H9 (cell line): Measurements from ENCODE around the gene EPB41L4B. TPM values are rescaled to one million over a fixed set of nuclear protein-coding genes. Genes with fewer than 3 reads are reported as not detected.

Source experiments
- DNase-seq: peaks from one replicate; pipeline ENCODE4 v3.0.0-alpha.2; 2017
- H2AFZ ChIP-seq: one replicate; pipeline ENCODE4 v1.6.1; 2013; ENCODE audit warnings: mild to moderate bottlenecking, low read length, control low read depth, moderate library complexity
- H2AK5ac ChIP-seq: 2 replicates; pipeline ENCODE4 v1.6.1; 2013; ENCODE audit warnings: low read length, control low read depth, mixed read lengths; ENCODE audit not compliant: insufficient read length
- H2BK120ac ChIP-seq: one replicate; pipeline ENCODE4 v1.6.1; 2013; ENCODE audit warnings: low read depth, mild to moderate bottlenecking, low read length, control low read depth, inconsistent platforms; ENCODE audit not compliant: poor library complexity, severe bottlenecking
- H2BK12ac ChIP-seq: 2 replicates; pipeline ENCODE4 v1.6.1; 2013; ENCODE audit warnings: low read length, control low read depth, mixed read lengths, low read depth; ENCODE audit not compliant: insufficient read length
- H2BK15ac ChIP-seq: 2 replicates; pipeline ENCODE4 v1.6.1; 2013; ENCODE audit warnings: low read depth, low read length, control low read depth
- H2BK20ac ChIP-seq: one replicate; pipeline ENCODE4 v1.6.1; 2013; ENCODE audit warnings: low read depth, mild to moderate bottlenecking, low read length, control low read depth, inconsistent platforms; ENCODE audit not compliant: poor library complexity, severe bottlenecking
- H2BK5ac ChIP-seq: 2 replicates; pipeline ENCODE4 v1.6.1; 2013; ENCODE audit warnings: low read length, control low read depth, mixed read lengths; ENCODE audit not compliant: insufficient read length
- H3K14ac ChIP-seq: 2 replicates; pipeline ENCODE4 v1.6.1; 2013; ENCODE audit warnings: low read length, control low read depth; ENCODE audit not compliant: insufficient read depth
- H3K18ac ChIP-seq: 2 replicates; pipeline ENCODE4 v1.6.1; 2013; ENCODE audit warnings: low read depth, mild to moderate bottlenecking, mixed read lengths, low read length, control low read depth; ENCODE audit not compliant: insufficient read length
- H3K23ac ChIP-seq: 2 replicates; pipeline ENCODE4 v1.6.1; 2013; ENCODE audit warnings: low read length, control low read depth, mixed read lengths, low read depth; ENCODE audit not compliant: insufficient read length
- H3K23me2 ChIP-seq: 2 replicates; pipeline ENCODE4 v1.6.1; 2013; ENCODE audit warnings: low read depth, mild to moderate bottlenecking, mixed read lengths, low read length, control low read depth; ENCODE audit not compliant: insufficient read length, poor library complexity, severe bottlenecking
- H3K27ac ChIP-seq: 2 replicates; pipeline ENCODE4 v1.5.1; 2013; ENCODE audit warnings: low read length, control low read depth, mixed read lengths, low read depth; ENCODE audit not compliant: insufficient read length
- H3K27me3 ChIP-seq: 2 replicates; pipeline ENCODE4 v1.6.1; 2013; ENCODE audit warnings: low read length, control low read depth, inconsistent platforms; ENCODE audit not compliant: insufficient read depth
- H3K4ac ChIP-seq: 2 replicates; pipeline ENCODE4 v1.6.1; 2013; ENCODE audit warnings: low read depth, mild to moderate bottlenecking, control low read depth, inconsistent platforms, low read length, moderate library complexity
- H3K4me1 ChIP-seq: 2 replicates; pipeline ENCODE4 v1.6.1; 2013; ENCODE audit warnings: low read length, control low read depth, inconsistent platforms; ENCODE audit not compliant: insufficient read depth
- H3K4me2 ChIP-seq: 2 replicates; pipeline ENCODE4 v1.6.1; 2013; ENCODE audit warnings: low read length, control low read depth, mixed read lengths; ENCODE audit not compliant: insufficient read length, insufficient read depth
- H3K56ac ChIP-seq: 2 replicates; pipeline ENCODE4 v1.6.1; 2013; ENCODE audit warnings: low read depth, mild to moderate bottlenecking, mixed read lengths, low read length, control low read depth; ENCODE audit not compliant: insufficient read length
- H3K79me1 ChIP-seq: 2 replicates; pipeline ENCODE4 v1.6.1; 2013; ENCODE audit warnings: low read depth, mild to moderate bottlenecking, moderate library complexity, low read length, control low read depth, inconsistent platforms; ENCODE audit not compliant: insufficient read depth, poor library complexity, severe bottlenecking
- H3K79me2 ChIP-seq: 2 replicates; pipeline ENCODE4 v1.6.1; 2013; ENCODE audit warnings: low read length, control low read depth, inconsistent platforms; ENCODE audit not compliant: insufficient read depth
- H3K9ac ChIP-seq: 2 replicates; pipeline ENCODE4 v1.6.1; 2013; ENCODE audit warnings: low read length, control low read depth, mixed read lengths; ENCODE audit not compliant: insufficient read length; ENCODE audit errors: extremely low read depth
- H3K9me3 ChIP-seq: one replicate; pipeline ENCODE4 v1.6.1; 2013; ENCODE audit warnings: low read depth, low read length, inconsistent platforms; ENCODE audit not compliant: control insufficient read depth
- H3T11ph ChIP-seq: one replicate; pipeline ENCODE4 v1.6.1; 2013; ENCODE audit warnings: mild to moderate bottlenecking, low read length, control low read depth, inconsistent platforms
- H4K20me1 ChIP-seq: one replicate; pipeline ENCODE4 v1.6.1; 2013; ENCODE audit not compliant: control insufficient read depth, insufficient read length, insufficient read depth
- H4K5ac ChIP-seq: 2 replicates; pipeline ENCODE4 v1.6.1; 2013; ENCODE audit warnings: low read depth, mild to moderate bottlenecking, mixed read lengths, low read length, control low read depth; ENCODE audit not compliant: insufficient read length
- H4K8ac ChIP-seq: replicated peaks from 2 replicates; pipeline ENCODE4 v1.6.1; 2013; ENCODE audit warnings: low read length, control low read depth, mixed read lengths, low read depth; ENCODE audit not compliant: insufficient read length
- H4K91ac ChIP-seq: 2 replicates; pipeline ENCODE4 v1.6.1; 2013; ENCODE audit warnings: low read depth, mild to moderate bottlenecking, moderate library complexity, mixed read lengths, low read length, control low read depth; ENCODE audit not compliant: insufficient read length
- H3K27ac Mint-ChIP-seq, 3 experiments: 2 replicates in 2 of 3; 3 replicates in 1 of 3; pipeline ENCODE4 v1.8.0; 2020 to 2021; ENCODE audit warnings: mixed read lengths in 3 of 3, mild to moderate bottlenecking in 1 of 3, moderate library complexity in 1 of 3
- H3K27me3 Mint-ChIP-seq: 2 replicates; pipeline ENCODE4 v1.8.0; 2021; ENCODE audit warnings: low read depth, mild to moderate bottlenecking, moderate library complexity, mixed read lengths
- H3K36me3 Mint-ChIP-seq, 3 experiments: 2 replicates in 2 of 3; 3 replicates in 1 of 3; pipeline ENCODE4 v1.8.0; 2020 to 2021; ENCODE audit warnings: low read depth in 3 of 3, mixed read lengths in 3 of 3; ENCODE audit not compliant: insufficient read depth in 1 of 3
- H3K4me1 Mint-ChIP-seq, 2 experiments: 2 replicates each; pipeline ENCODE4 v1.8.0; 2020; ENCODE audit warnings: mixed read lengths in 2 of 2
- H3K4me3 Mint-ChIP-seq, 2 experiments: 2 replicates in 1 of 2; 3 replicates in 1 of 2; pipeline ENCODE4 v1.8.0; 2020 to 2021; ENCODE audit warnings: mild to moderate bottlenecking in 2 of 2, mixed read lengths in 2 of 2, moderate library complexity in 1 of 2
- H3K9me3 Mint-ChIP-seq, 2 experiments: 2 replicates in 1 of 2; 3 replicates in 1 of 2; pipeline ENCODE4 v1.8.0; 2020; ENCODE audit warnings: mild to moderate bottlenecking in 2 of 2, mixed read lengths in 2 of 2, moderate library complexity in 1 of 2
- CTCF ChIP-seq: fragments of 200-600 bp; sonication (generic); conservative IDR thresholded peaks from 3 replicates; pipeline ENCODE4 v1.8.0; 2021; ENCODE audit warnings: antibody characterized with exemption, mild to moderate bottlenecking
- total RNA-seq: library from RNA; stranded (reverse); gene quantifications from 2 replicates; pipeline ENCODE4 v1.2.1, GENCODE V29; 2021

The EPB41L4B gene
- total RNA-seq, 1 experiment from 2014 or later = 18.9 TPM

GRCh38 chr9:109286981-109287380, 33.9 kb downstream of the EPB41L4B start:
- H3K56ac ChIP-seq = no peak overlapping the region
- H3K4me3 Mint-ChIP-seq = no peak overlapping the region
- no peak overlapping the region for H4K8ac ChIP-seq
- no peak overlapping the region for H2BK20ac ChIP-seq
- no peak overlapping the region for H2AK5ac ChIP-seq
- no peak overlapping the region for H3K27ac Mint-ChIP-seq
- H3K27me3 Mint-ChIP-seq = no peaks in the 10 kb centered on the region
- H3K27ac ChIP-seq = no peak overlapping the region
- no peaks in the 10 kb centered on the region; the same call in 1 of the 2 replicates for H3K4me1 ChIP-seq
- no peak overlapping the region for H2BK12ac ChIP-seq
- peaks cover 8% of the 10 kb centered on the region; the same call in 1 of the 2 replicates for H3K79me2 ChIP-seq
- H3K9me3 ChIP-seq = no peaks in the 10 kb centered on the region
- no peak for DNase-seq
- H2BK120ac ChIP-seq = no peak overlapping the region
- peaks cover 0 to 3% (median 0%) of the 10 kb centered on the region in 3 experiments; a peak in 3 of 7 replicates for H3K36me3 Mint-ChIP-seq
- H4K20me1 ChIP-seq = no peaks in the 10 kb centered on the region
- no peaks in the 10 kb centered on the region for H3K9me3 Mint-ChIP-seq
- no peaks in the 10 kb centered on the region for H3K27me3 ChIP-seq
- H3K18ac ChIP-seq = no peak overlapping the region
- H3K23me2 ChIP-seq = no peaks in the 10 kb centered on the region
- no peak overlapping the region for H2AFZ ChIP-seq
- H3K23ac ChIP-seq = no peak overlapping the region
- H2BK5ac ChIP-seq = no peak overlapping the region
- no peak overlapping the region for H3K4me2 ChIP-seq
- no peak overlapping the region for H3K4ac ChIP-seq
- H3K4me1 Mint-ChIP-seq = peaks cover 10 to 15% of the 10 kb centered on the region in 2 experiments
- no peak overlapping the region for H3K14ac ChIP-seq
- H4K5ac ChIP-seq = no peak overlapping the region
- H4K91ac ChIP-seq = no peak overlapping the region
- no peaks in the 10 kb centered on the region for H3K79me1 ChIP-seq
- H3T11ph ChIP-seq = no peak overlapping the region
- no peak for TF ChIP-seq CTCF
- H2BK15ac ChIP-seq = no peak overlapping the region
- H3K9ac ChIP-seq = no peak overlapping the region
